Activated CD4-positive, alpha-beta T cell treated with anti-CD3 and anti-CD28 coated beads, Interleukin-2, amount 50 U/mL, for 48 hours (primary cell): ENCODE data around the gene POLD3.

Experiments used
- DNase-seq, 2 experiments: peaks; one replicate each; pipeline ENCODE4 v3.0.0-alpha.2; 2020

The POLD3 gene

GRCh38 chr11:74583024-74583624, 9.3 kb upstream of the POLD3 start:
- DNase-seq, result no peak

GRCh38 chr11:74590492-74590891, 1.9 kb upstream of the POLD3 start:
- DNase-seq, result peak in 1 of 2 experiments; percentile 6

GRCh38 chr11:74592063-74592440, 330 bp upstream of the POLD3 start:
- no peak for DNase-seq

GRCh38 chr11:74593463-74593862, 1.1 kb downstream of the POLD3 start:
- DNase-seq, result no peak

- no peak for DNase-seq
Observed at GRCh38 chr11:74602637-74603556, 10.5 kb downstream of the POLD3 start.

GRCh38 chr11:74603845-74604244, 11.5 kb downstream of the POLD3 start:
- DNase-seq, result no peak

- DNase-seq, result no peak
Observed at GRCh38 chr11:74604311-74604710, 11.9 kb downstream of the POLD3 start.

- no peak for DNase-seq
Observed at GRCh38 chr11:74605403-74605802, 13.0 kb downstream of the POLD3 start.

- DNase-seq, result no peak
Observed at GRCh38 chr11:74608431-74608830, 16.0 kb downstream of the POLD3 start.

GRCh38 chr11:74611369-74611861, 19.0 kb downstream of the POLD3 start:
- no peak for DNase-seq

- DNase-seq, result no peak
Observed at GRCh38 chr11:74612877-74613276, 20.5 kb downstream of the POLD3 start.

- no peak for DNase-seq
Observed at GRCh38 chr11:74615311-74615710, 22.9 kb downstream of the POLD3 start.

- DNase-seq, result no peak
Observed at GRCh38 chr11:74615988-74616387, 23.6 kb downstream of the POLD3 start.

GRCh38 chr11:74620531-74620930, 28.1 kb downstream of the POLD3 start:
- no peak for DNase-seq

GRCh38 chr11:74626130-74626529, 33.7 kb downstream of the POLD3 start:
- no peak for DNase-seq

- DNase-seq, result no peak
Observed at GRCh38 chr11:74626604-74627003, 34.2 kb downstream of the POLD3 start.

GRCh38 chr11:74627381-74627780, 35.0 kb downstream of the POLD3 start:
- no peak for DNase-seq

- DNase-seq, result no peak
Observed at GRCh38 chr11:74630043-74630442, 37.7 kb downstream of the POLD3 start.

GRCh38 chr11:74633406-74634393, 41.3 kb downstream of the POLD3 start:
- no peak for DNase-seq

GRCh38 chr11:74634537-74634936, 42.2 kb downstream of the POLD3 start:
- no peak for DNase-seq

GRCh38 chr11:74636630-74637184, 44.3 kb downstream of the POLD3 start:
- DNase-seq, result no peak

- no peak for DNase-seq
Observed at GRCh38 chr11:74637700-74638099, 45.3 kb downstream of the POLD3 start.

GRCh38 chr11:74638869-74639268, 46.5 kb downstream of the POLD3 start:
- no peak for DNase-seq
